HL-60 (cell line): ENCODE measurements around the gene MPRIP.

Experiments used
- GABPA ChIP-seq: IDR thresholded peaks from 2 replicates; pipeline ENCODE4 v1.6.1; 2012; ENCODE audit warnings: low read depth
- POLR2AphosphoS5 ChIP-seq: IDR thresholded peaks from 2 replicates; pipeline ENCODE4 v1.6.1; 2012; ENCODE audit warnings: low read depth
- SPI1 ChIP-seq: IDR thresholded peaks from 2 replicates; pipeline ENCODE4 v1.6.1; 2012; ENCODE audit warnings: low read depth, mild to moderate bottlenecking, borderline replicate concordance
- TF ChIP-seq, protein P1 (sequence below): IDR thresholded peaks from one replicate; pipeline ENCODE4 v1.5.1; 2011; ENCODE audit warnings: low read length, control low read depth, inconsistent platforms; ENCODE audit not compliant: insufficient read depth
- TF ChIP-seq, protein P2 (sequence below): IDR thresholded peaks from 2 replicates; pipeline ENCODE4 v1.6.1; 2012; ENCODE audit warnings: low read depth; ENCODE audit not compliant: insufficient replicate concordance

DNA sequence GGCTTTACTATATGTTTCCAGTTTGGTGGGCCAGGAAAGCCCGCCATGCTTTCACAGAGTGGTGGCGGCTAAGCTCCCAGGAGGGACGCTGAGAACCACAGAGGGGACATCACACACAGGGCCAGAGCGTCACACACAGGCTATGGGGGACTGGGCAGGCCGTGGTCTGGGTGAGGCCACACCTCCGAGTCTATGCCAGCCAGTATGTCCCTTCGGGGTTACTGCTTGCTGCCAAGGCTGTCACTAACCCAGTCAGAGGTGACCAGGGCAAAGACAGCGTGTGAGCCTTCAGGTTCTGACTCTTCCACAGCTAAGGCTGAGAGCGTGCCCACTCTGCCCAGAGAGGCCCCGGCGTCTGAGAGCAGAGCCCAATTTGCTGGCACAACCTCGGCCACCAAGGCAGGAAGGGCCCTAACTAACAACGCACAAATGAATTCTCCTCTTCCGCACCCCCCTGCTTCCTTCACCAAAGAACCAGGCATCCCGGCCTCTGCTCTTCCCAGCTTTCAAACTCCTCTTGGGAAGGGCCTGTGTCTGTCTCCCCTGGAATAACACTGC lies 161.0 kb downstream of the MPRIP start:
- TF ChIP-seq, protein P1, sequence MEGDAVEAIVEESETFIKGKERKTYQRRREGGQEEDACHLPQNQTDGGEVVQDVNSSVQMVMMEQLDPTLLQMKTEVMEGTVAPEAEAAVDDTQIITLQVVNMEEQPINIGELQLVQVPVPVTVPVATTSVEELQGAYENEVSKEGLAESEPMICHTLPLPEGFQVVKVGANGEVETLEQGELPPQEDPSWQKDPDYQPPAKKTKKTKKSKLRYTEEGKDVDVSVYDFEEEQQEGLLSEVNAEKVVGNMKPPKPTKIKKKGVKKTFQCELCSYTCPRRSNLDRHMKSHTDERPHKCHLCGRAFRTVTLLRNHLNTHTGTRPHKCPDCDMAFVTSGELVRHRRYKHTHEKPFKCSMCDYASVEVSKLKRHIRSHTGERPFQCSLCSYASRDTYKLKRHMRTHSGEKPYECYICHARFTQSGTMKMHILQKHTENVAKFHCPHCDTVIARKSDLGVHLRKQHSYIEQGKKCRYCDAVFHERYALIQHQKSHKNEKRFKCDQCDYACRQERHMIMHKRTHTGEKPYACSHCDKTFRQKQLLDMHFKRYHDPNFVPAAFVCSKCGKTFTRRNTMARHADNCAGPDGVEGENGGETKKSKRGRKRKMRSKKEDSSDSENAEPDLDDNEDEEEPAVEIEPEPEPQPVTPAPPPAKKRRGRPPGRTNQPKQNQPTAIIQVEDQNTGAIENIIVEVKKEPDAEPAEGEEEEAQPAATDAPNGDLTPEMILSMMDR, result no peak
- TF ChIP-seq POLR2AphosphoS5, result no peak
- TF ChIP-seq GABPA, result no peak
- TF ChIP-seq, protein P2, sequence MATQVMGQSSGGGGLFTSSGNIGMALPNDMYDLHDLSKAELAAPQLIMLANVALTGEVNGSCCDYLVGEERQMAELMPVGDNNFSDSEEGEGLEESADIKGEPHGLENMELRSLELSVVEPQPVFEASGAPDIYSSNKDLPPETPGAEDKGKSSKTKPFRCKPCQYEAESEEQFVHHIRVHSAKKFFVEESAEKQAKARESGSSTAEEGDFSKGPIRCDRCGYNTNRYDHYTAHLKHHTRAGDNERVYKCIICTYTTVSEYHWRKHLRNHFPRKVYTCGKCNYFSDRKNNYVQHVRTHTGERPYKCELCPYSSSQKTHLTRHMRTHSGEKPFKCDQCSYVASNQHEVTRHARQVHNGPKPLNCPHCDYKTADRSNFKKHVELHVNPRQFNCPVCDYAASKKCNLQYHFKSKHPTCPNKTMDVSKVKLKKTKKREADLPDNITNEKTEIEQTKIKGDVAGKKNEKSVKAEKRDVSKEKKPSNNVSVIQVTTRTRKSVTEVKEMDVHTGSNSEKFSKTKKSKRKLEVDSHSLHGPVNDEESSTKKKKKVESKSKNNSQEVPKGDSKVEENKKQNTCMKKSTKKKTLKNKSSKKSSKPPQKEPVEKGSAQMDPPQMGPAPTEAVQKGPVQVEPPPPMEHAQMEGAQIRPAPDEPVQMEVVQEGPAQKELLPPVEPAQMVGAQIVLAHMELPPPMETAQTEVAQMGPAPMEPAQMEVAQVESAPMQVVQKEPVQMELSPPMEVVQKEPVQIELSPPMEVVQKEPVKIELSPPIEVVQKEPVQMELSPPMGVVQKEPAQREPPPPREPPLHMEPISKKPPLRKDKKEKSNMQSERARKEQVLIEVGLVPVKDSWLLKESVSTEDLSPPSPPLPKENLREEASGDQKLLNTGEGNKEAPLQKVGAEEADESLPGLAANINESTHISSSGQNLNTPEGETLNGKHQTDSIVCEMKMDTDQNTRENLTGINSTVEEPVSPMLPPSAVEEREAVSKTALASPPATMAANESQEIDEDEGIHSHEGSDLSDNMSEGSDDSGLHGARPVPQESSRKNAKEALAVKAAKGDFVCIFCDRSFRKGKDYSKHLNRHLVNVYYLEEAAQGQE, result no peak
- no peak for TF ChIP-seq SPI1
